ENCODE measurements around the gene WDR5B.
"Not testable (repeated sequence)": the region's sequence is repeated elsewhere in the genome, so short reads cannot be mapped to it uniquely, and the experiment has no call there.

The WDR5B gene

DNA sequence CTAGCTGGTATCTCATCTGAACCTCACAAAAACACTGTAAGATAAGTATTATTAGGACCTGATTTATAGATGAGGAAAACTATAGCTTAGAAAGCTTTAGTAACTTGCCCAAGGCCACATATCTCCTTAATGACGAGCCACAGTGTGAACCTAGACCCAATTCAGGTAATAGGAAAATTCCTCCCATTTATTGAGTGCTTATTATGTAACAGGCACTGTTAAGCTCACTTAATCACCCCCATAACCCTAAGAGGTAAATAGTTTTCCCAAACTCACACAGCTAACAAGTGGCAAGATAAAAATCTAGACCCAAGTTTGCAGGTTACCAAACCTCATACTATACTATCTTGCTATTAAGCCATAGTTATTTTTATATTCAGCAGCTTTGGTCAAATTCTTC lies 7.9 kb downstream of the WDR5B start:
- DNase-seq: no peak

DNA sequence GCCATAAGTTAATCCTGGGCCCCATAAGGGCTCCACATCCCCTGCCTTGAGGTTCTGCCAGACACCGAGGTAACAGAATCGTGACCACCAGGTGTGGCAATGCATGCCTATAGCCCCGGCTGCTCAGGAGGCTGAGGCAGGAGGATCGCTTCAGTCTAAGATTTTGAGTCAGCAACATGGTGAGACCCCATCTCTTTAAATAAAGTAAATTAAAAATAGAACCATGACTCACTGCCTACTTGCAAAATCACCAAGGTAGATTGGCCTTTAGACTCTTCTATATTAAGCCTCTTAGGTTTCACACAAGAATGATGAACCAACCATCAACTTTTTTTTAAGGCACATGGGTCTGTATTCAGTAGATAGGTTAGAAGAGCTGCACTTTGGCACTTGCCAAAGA lies 9.7 kb downstream of the WDR5B start:
- no peak for DNase-seq

- no peak for DNase-seq
Observed at GRCh38 chr3:122405015-122405414, 10.8 kb downstream of the WDR5B start.

DNA sequence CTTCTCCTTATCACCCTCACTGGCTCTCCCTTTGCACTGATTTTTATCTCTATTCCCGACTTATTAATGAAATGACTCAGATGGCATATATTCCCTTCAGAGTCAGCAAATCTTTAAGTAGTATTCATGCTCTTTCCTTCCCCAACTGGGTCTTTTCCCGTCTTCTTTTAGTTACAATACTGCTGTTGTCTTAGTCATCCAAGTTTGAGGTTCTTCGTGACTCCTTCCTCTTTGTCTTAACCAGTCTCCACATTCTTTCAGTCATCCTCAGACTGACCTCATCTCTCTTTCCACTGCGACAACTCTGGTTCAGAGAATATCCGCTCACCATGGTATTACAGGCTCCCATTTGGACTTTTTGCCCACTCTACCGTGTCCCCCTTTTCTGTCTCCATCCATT lies 12.4 kb downstream of the WDR5B start:
- no peak for DNase-seq

GRCh38 chr3:122398920-122399319 lies 16.9 kb downstream of the WDR5B start:
- DNase-seq: no peak

DNA sequence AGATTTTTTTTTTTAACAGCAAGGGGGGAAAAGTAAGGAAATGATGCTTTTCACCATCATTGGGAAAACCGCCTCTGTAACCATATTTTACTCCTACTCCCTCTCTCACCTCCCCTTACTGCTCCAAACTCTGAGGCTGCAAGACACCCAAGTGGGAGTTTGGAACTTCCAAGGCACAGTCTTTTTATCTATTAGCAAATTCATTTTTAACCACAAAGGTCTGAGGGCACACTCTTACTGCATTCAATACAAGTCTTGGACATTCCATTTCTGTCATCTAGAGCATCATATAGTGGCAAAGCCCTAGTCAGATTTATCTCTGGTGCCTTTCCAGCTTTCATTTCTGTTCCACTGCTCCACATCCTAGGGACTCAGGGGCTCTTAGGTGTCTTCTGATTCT lies 18.7 kb downstream of the WDR5B start:
- no peak for DNase-seq

DNA sequence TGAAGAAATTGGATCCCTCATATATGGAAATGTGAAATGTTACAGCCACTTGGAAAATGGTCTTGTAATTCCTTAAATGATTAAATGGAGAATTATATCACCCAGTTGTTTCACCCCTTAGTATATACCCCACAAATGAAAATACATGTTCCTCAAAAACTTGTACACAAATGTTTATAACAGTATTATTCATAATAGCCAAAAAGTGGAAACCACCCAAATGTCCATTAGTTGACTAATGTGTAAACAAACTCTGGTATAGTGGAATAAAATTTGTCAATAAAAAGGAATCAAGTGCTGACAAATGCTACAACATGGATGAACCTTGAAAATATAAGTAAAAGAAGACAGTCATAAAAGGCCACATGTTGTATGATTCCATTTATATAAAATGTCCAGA lies 19.4 kb downstream of the WDR5B start:
- no peak for DNase-seq

- no peak for DNase-seq
Observed at GRCh38 chr3:122395582-122395981, 20.3 kb downstream of the WDR5B start.

DNA sequence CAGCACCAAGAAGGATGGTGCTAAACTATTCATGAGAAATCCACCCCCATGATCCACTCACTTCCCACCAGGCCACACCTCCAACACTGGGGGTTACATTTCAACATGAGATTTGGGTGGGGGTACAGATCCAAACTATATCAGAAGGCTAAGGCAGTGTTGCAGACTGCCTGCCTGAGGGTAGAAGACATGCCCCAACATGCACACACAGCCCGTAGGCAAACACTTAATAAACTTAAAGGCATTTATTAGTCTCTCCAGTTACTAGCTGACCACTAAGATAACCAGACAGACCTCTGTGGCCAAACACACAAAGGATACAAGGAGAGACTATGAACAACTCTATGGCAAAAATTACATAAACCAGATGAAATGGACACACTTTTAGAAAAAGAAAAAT lies 21.7 kb downstream of the WDR5B start:
- DNase-seq: no peak

- DNase-seq: peak in 1 of 2 donors; percentile 60
Observed at GRCh38 chr3:122392868-122393844, 22.7 kb downstream of the WDR5B start.

DNA sequence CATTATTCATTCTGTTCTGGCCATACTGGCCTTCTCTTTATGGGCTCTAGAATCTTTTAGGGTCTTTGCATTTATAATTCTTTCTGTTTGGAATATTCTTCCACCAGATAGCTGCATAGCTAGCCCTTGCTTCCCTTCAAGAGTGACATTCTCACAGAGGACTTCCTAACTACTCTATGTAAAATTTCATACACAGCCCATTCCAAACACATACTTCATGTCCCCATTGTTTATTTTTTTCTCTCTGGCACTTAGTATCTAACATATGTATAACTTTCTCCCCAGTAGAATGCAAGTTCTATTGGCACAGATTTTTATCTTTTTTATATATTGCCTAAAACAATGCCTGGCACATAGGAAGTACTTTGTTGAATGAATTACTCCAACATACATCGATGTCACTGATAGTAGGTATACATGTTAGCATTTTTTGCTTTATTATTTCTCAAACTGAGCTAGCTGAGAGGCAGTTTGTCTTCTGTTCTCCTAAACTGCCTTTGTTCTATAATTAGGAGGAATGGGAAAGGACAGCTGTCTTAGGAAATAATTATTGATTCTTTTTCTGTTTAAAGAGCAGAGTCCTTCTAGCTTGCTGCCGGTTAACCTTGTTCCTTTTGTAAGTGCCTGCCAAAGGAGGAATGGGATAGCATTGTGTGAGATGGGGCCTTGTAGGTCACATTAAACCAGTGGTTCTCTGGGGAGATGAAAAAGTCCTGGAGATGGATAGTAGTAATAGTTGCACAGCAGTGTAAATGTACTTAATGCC lies 24.0 kb downstream of the WDR5B start:
- DNase-seq: no peak

DNA sequence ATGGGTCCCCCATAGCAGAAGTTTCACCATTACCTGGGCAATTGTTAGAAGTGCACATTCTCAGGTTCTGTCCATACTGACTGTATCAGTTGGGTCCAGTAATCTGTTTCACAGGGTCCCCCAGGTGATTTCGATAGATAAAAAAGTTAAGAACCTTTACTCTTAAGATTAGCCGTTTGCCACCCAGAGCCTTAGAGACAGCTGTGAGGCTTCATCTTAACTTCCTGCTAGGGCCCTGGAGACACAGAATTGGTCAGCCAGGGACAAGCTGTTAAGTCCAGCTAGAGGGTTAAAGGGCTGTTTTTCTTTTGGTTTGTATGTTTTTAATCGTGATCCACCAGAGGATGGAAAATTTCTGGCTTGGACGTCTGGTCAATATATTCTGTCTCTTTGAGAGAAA lies 25.2 kb downstream of the WDR5B start:
- DNase-seq: no peak

DNA sequence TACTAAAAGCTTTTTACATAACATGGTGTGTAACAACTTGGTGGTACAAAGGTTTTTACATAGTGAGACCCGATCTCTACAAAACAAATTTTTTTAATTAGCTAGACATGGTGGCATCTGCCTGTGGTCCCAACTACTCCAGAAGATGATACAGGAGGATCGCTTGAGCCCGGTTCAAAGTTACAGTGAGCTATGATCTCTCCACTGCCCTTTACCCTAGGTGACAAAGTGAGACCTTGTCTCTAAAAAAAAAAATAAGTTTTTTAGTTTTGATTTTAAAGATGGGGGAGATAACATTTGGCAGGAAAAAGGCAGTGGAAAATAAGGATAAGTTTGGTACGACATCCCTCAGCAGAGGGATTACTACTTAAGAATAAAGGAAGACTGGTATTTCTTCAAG lies 26.0 kb downstream of the WDR5B start:
- no peak for DNase-seq

GRCh38 chr3:122389197-122389596 lies 26.7 kb downstream of the WDR5B start:
- DNase-seq: no peak

DNA sequence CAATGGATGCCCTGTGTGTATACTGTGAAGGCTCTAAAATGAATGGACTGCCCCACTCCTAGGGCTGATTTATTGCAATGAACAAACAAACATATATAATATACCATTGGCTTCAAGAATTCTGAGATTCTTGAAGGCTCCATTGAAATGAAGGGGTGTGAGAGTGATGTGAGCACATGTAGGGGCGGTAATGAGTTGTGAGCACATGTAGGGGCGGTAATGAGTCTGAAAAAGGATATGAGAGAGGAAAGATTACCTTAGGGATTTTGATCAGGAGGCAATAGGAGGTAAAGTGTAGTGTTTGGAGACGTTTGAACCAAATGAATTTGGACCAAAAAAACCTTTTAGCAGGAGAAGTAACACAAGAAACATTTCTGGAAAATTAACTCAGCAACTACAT lies 28.2 kb downstream of the WDR5B start:
- DNase-seq: no peak

DNA sequence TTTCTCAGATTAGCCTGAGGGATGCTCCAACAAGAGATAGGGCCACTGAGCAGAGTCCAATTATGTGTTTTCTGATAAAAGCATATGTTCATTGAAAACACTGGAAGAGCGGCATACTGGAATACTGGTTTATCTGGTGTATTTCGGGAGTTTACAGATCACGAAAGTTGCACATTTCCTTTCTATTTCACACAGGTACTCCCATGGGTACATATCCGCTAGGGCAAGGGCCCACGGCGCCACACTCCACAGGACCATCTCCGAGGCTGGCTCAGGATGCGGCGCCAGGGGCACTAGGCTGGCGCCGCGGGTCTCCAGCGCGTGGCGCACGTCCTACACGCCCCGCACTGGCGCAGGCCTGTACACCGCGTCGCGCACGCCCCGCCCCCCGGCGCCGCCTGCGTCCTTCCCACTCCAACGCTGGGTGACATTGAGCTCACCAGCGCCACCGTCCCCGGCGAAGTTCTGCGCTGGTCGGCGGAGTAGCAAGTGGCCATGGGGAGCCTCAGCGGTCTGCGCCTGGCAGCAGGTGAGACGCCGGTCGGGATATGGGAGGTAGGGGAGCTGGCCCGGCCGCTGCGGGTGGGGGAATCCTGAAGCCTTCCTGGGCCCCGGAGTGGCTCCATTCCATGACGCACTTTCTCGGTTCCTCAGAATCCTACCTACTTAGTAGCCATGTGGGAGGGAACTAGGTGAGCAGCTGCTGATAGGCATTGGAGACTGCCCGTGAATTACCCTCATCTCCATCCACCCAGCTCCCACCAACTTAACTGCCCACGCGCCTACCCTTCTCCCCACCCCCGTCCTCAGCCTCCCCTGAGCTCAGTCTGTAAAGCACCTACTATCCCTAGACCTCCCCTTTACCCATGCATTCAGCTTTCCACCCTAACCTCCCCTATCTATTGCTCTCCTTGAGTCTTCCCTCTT lies 31.8 kb downstream of the WDR5B start, which contains the start of gene FAM162A:
TSS of gene FAM162A (plus strand) at position 412 of the 927 bp plus-strand sequence. CDS start at position 496, 84 bp downstream.
- DNase-seq: peak; percentile 93

DNA sequence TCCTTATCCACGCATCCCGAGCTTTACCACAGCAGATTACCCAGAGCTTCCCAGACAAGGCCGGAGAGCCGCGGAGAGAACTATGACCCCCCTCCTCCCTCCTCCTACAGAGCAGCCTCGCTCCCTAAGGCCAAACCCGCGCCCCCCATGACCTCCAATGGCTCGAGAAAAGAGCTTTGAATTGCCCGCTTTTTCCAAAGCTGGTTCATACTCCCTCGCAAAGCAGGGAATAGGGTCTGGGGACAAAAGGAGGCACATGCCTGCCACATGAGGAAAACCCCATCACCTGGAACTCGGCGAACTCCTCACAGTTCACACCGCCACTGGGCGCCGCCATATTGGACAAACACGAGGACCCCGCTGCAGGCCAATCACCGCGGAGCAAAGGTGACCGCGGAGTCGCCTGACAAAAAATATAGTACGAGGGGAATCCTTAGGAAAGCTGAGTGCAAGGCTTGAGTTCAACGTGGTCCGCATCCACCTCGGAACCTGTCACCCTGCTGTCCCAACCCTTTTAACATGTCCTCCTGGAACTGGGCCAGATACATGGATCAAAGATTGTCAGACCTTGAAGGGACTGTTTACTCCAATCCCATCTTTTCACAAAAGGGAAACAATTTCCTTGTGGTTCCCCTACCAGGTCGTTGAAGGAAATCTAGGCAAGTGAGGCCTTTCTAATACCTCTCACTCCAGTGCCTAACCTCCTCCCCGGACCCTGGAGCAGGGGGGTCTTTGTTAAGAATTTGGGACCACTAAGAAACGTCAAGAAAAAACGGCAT lies 32.8 kb downstream of the WDR5B start, which contains the start of gene MIX23:
TSS of gene MIX23 (minus strand) at position 344 of the 779 bp plus-strand sequence. CDS start at position 337, 7 bp downstream.
- peak; percentile 81 to 86 for DNase-seq

DNA sequence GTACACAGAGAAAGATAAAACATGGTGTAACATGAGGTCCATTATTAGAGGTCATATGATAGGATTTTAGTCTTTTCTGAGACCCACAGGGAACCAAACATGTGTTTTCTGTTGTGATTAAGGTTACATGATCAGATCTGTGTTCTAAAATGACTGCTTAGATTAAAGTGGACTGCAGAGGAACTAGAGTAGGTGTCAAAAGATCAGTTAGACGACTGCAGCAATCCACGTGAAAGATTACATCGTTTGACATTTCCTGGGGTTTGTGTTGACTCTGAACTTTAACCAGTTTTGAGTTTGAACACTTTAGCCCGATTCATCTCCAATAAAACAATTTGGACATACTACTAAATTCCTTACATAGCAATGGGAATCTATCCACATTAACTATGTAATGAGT lies 37.9 kb downstream of the WDR5B start:
- no peak for DNase-seq

GRCh38 chr3:122374034-122374433 lies 41.8 kb downstream of the WDR5B start:
- DNase-seq: no peak

DNA sequence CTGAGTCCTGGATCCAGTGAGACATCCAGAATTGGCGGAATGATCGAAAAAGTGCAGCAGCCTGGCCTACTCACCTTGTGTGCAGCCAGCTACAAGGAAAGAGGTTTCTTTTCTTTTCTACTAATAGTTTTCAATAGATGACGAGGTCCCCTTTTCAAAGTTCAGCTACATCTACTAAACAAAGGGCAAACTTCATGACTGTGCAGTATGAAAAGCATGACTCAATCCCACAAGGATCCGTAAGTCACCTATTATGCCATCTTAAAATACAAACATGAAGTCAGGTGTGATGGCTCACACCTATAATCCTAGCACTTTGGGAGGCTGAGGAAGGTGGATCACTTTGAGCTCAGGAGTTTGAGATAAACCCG lies 49.5 kb downstream of the WDR5B start:
- DNase-seq: no peak

DNA sequence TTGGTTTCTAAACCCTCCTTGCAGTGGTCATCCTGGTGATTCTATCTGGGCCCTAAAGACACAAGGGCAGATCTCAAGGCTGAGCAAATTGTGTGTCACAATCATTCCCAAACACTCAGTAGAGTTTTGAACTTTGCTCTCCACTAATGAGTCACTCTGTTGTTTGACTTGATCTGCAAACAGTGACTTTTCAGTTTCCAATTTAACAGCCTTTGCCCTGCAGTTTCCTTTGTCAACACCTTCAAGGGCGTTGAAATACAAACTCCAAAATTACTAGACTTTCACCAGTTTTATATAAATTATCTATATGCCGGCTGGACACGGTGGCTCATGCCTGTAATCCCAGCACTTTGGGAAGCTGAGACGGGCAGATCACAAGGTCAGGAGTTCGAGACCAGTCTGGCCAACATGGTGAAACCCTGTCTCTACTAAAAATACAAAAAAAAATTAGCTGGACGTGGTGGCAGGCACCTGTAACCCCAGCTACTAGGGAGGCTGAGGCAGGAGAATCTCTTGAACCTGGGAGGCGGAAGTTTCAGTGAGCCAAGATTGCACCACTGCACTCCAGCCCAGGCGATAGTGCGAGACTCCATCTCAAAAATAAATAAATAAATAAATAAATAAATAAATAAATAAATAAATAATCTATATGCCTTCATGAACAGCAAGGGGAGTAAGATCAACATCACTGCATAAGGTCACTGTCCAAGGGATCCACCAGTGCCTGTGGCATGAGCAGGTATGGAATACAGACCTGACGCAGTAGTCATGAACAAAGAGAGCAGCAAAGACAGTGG lies 50.1 kb downstream of the WDR5B start:
- not testable (repeated sequence) for DNase-seq

Measured in CD4-positive, alpha-beta T cell treated with Interleukin-1 beta for 1 hour (primary cell).